ENCODE results near the gene NPAS2. TPM values are rescaled to one million over a fixed set of nuclear protein-coding genes. Genes with fewer than 3 reads are reported as not detected.

NPAS2 gene
- total RNA-seq, 2 donors from 2014 or later, result 33.9 to 38.3 TPM

- no peak overlapping the region for H3K4me3 ChIP-seq
- intact Hi-C loops (cut with DNase I), result no loop called here
- no peak overlapping the region for H3K9ac ChIP-seq (ENCODE audit: low read depth in 2 of 2, low read length in 2 of 2)
- no peak for DNase-seq
- no peak overlapping the region for H3K27ac ChIP-seq
- no peaks in the 10 kb centered on the region for H3K4me1 ChIP-seq
- H3K36me3 ChIP-seq, result no peaks in the 10 kb centered on the region
- TF ChIP-seq, protein P1, sequence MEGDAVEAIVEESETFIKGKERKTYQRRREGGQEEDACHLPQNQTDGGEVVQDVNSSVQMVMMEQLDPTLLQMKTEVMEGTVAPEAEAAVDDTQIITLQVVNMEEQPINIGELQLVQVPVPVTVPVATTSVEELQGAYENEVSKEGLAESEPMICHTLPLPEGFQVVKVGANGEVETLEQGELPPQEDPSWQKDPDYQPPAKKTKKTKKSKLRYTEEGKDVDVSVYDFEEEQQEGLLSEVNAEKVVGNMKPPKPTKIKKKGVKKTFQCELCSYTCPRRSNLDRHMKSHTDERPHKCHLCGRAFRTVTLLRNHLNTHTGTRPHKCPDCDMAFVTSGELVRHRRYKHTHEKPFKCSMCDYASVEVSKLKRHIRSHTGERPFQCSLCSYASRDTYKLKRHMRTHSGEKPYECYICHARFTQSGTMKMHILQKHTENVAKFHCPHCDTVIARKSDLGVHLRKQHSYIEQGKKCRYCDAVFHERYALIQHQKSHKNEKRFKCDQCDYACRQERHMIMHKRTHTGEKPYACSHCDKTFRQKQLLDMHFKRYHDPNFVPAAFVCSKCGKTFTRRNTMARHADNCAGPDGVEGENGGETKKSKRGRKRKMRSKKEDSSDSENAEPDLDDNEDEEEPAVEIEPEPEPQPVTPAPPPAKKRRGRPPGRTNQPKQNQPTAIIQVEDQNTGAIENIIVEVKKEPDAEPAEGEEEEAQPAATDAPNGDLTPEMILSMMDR (IDR thresholded peaks at IDR 0.05), result no peak
- no peaks in the 10 kb centered on the region for H3K27me3 ChIP-seq
- H3K9me3 ChIP-seq, result no peaks in the 10 kb centered on the region
Observed at GRCh38 chr2:100944617-100945432, 124.9 kb downstream of the NPAS2 start.

DNA sequence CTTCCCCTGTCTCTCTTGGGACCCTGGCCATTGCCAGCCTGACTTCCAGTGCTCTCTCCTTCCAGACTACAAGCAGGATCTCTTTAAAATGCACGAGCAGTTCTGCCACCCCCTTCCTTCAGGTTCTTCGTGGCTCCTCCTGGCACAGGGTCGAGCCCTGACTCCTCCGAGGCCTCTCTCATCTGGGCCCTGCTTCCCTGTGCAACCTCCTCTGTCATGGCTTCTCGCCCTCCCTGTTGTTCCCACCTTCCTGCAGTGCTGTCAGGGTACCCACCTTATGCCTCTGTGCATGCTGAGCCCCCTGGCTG lies 125.4 kb downstream of the NPAS2 start:
- TF ChIP-seq, protein P1 (IDR thresholded peaks at IDR 0.05), result no peak
- no peaks in the 10 kb centered on the region for H3K4me1 ChIP-seq
- no peak overlapping the region for H3K4me3 ChIP-seq
- no peaks in the 10 kb centered on the region for H3K27me3 ChIP-seq
- DNase-seq, result no peak
- H3K27ac ChIP-seq, result no peak overlapping the region
- no peaks in the 10 kb centered on the region for H3K36me3 ChIP-seq
- no peak overlapping the region for H3K9ac ChIP-seq (ENCODE audit: low read depth in 2 of 2, low read length in 2 of 2)
- H3K9me3 ChIP-seq, result no peaks in the 10 kb centered on the region
- intact Hi-C loops (cut with DNase I), result no loop called here

- Histone ChIP-seq H3K27me3 (no peaks in the 10 kb centered on the region), H3K4me1 (no peaks in the 10 kb centered on the region), H3K27ac (no peak overlapping the region), H3K36me3 (no peaks in the 10 kb centered on the region), H3K4me3 (no peak overlapping the region), H3K9ac (ENCODE audit: low read depth in 2 of 2, low read length in 2 of 2) (no peak overlapping the region), H3K9me3 (no peaks in the 10 kb centered on the region)
- TF ChIP-seq, protein P1 (IDR thresholded peaks at IDR 0.05), result no peak
- DNase-seq, result no peak
- intact Hi-C loops (cut with DNase I), result no loop called here
Observed at GRCh38 chr2:100945930-100946607, 126.1 kb downstream of the NPAS2 start.

DNA sequence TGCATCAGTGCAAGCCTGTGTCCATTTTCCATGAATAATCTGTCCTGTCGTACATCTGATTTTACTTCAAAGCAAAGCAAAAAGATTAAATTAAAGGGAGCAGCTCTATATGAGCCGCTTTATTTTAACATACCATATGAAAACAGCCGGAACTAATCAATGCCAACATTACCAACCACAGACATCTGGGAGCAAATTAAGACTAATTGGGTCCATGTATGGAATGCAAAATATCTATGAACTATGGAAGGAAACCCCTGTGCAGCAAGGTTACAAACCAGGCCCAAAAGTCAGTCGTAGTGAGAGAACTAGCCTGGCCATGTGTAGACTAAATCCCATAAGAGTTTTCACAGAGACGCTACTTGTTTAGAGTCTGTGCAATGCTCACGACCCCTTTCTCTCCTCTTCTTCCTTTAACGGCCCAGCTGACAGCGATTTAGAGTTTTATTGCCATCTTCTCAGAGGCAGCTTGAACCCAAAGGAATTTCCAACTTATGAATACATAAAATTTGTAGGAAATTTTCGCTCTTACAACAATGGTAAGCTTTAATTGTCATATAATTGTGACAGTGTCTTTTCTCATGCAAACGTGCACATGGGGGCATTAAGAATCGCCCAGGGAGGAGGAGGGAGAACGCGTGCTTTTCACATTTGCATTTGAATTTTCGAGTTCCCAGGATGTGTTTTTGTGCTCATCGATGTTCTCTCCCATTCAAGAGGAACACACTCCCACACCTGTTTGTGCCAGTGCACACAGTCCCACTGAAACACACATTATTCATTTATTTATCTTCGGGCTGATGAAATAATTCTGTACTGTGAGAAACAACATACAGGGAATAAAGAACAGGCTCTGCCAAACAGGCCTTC lies 129.2 kb downstream of the NPAS2 start:
- no peak overlapping the region for H3K4me3 ChIP-seq
- DNase-seq, result no peak
- TF ChIP-seq, protein P1 (IDR thresholded peaks at IDR 0.05), result no peak
- no peaks in the 10 kb centered on the region for H3K4me1 ChIP-seq
- H3K9me3 ChIP-seq, result no peaks in the 10 kb centered on the region
- no peak overlapping the region for H3K27ac ChIP-seq
- H3K27me3 ChIP-seq, result no peaks in the 10 kb centered on the region
- intact Hi-C loops (cut with DNase I), result no loop called here
- no peak overlapping the region for H3K9ac ChIP-seq (ENCODE audit: low read depth in 2 of 2, low read length in 2 of 2)
- no peaks in the 10 kb centered on the region for H3K36me3 ChIP-seq

- no peak overlapping the region for H3K4me3 ChIP-seq
- H3K27me3 ChIP-seq, result no peaks in the 10 kb centered on the region
- no peak overlapping the region for H3K9ac ChIP-seq (ENCODE audit: low read depth in 2 of 2, low read length in 2 of 2)
- H3K27ac ChIP-seq, result no peak overlapping the region
- TF ChIP-seq, protein P1 (IDR thresholded peaks at IDR 0.05), result no peak
- intact Hi-C loops (cut with DNase I), result no loop called here
- DNase-seq, result no peak
- no peaks in the 10 kb centered on the region for H3K9me3 ChIP-seq
- no peaks in the 10 kb centered on the region for H3K36me3 ChIP-seq
- no peaks in the 10 kb centered on the region for H3K4me1 ChIP-seq
Observed at GRCh38 chr2:100952512-100952911, 132.6 kb downstream of the NPAS2 start.
